ENCODE results near the gene MPND. TPM values are rescaled to one million over a fixed set of nuclear protein-coding genes. Genes with fewer than 3 reads are reported as not detected.

Gene MPND
- total RNA-seq, 3 donors from 2014 or later = 6.1 to 7.7 (median 7.5) TPM

DNA sequence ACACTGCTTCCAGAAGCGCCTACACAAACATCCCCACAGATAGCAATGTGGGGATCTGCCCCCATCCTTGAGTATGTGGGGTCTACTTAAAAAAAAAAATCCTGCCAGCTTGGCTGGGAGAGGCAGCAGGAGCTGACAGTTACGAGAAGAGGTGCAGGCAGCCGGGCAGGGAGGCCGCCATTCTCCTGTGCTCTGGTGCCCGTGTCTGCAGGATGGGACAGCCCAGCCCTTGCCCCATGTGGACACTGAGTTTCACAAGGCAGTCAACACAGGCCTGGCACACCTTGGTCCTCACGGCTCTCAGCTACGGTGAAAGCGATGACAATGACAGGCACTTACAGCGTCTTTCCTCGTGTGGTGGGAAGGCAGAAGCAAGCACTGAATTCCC lies 24.0 kb downstream of the MPND start:
- Histone ChIP-seq H3K4me3 (no peak overlapping the region), H3K4me1 (peaks cover 21 to 39% of the 10 kb centered on the region in 2 donors), H3K27me3 (no peaks in the 10 kb centered on the region), H3K36me3 (no peaks in the 10 kb centered on the region), H3K27ac (peak overlapping the region; percentile 82 to 92), H3K9me3 (no peaks in the 10 kb centered on the region)
- intact Hi-C loops (cut with DNase I; ENCODE audit: low total_unique reads) = loop anchor here (1.0 to 10.0 kb wide), 3 partner anchors 39 to 1357 kb away; partner anchors contain the start of genes CATSPERD and LONP1
- TF ChIP-seq POLR2A (IDR thresholded peaks at IDR 0.05) = no peak
- TF ChIP-seq, protein P1, sequence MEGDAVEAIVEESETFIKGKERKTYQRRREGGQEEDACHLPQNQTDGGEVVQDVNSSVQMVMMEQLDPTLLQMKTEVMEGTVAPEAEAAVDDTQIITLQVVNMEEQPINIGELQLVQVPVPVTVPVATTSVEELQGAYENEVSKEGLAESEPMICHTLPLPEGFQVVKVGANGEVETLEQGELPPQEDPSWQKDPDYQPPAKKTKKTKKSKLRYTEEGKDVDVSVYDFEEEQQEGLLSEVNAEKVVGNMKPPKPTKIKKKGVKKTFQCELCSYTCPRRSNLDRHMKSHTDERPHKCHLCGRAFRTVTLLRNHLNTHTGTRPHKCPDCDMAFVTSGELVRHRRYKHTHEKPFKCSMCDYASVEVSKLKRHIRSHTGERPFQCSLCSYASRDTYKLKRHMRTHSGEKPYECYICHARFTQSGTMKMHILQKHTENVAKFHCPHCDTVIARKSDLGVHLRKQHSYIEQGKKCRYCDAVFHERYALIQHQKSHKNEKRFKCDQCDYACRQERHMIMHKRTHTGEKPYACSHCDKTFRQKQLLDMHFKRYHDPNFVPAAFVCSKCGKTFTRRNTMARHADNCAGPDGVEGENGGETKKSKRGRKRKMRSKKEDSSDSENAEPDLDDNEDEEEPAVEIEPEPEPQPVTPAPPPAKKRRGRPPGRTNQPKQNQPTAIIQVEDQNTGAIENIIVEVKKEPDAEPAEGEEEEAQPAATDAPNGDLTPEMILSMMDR (IDR thresholded peaks at IDR 0.05) = no peak
- TF ChIP-seq POLR2AphosphoS5 (IDR thresholded peaks at IDR 0.05) = no peak
- no peak for DNase-seq (ENCODE audit: low spot score in 2 of 2)

DNA sequence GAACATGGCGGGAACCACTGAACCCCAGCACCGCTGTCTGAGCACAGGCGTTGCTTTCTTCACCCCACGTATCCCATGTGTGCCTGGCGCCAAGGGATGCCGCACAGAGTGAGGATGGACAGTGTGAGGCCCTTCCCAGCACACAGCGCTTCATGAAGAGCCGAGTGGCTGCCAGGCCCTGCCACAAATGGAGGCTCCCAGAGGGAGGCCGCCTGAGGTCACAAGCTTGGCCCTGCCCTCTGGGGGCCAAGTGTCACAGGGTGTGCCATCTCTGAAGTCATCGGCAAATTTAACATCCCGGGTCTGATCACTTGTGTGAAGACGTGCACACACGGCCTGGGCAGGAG lies 24.4 kb downstream of the MPND start:
- Histone ChIP-seq H3K27me3 (no peaks in the 10 kb centered on the region), H3K27ac (peak overlapping the region; percentile 82 to 92), H3K36me3 (no peaks in the 10 kb centered on the region), H3K4me3 (peak overlapping the region in 1 of 3 donors; percentile 62), H3K4me1 (peaks cover 21 to 42% of the 10 kb centered on the region in 2 donors), H3K9me3 (no peaks in the 10 kb centered on the region)
- intact Hi-C loops (cut with DNase I; ENCODE audit: low total_unique reads) = loop anchor here (1.0 to 10.0 kb wide), 3 partner anchors 39 to 1357 kb away; partner anchors contain the start of genes CATSPERD and LONP1
- no peak for DNase-seq (ENCODE audit: low spot score in 2 of 2)
- TF ChIP-seq, protein P1 (IDR thresholded peaks at IDR 0.05) = no peak
- no peak for TF ChIP-seq POLR2A (IDR thresholded peaks at IDR 0.05)
- no peak for TF ChIP-seq POLR2AphosphoS5 (IDR thresholded peaks at IDR 0.05)

DNA sequence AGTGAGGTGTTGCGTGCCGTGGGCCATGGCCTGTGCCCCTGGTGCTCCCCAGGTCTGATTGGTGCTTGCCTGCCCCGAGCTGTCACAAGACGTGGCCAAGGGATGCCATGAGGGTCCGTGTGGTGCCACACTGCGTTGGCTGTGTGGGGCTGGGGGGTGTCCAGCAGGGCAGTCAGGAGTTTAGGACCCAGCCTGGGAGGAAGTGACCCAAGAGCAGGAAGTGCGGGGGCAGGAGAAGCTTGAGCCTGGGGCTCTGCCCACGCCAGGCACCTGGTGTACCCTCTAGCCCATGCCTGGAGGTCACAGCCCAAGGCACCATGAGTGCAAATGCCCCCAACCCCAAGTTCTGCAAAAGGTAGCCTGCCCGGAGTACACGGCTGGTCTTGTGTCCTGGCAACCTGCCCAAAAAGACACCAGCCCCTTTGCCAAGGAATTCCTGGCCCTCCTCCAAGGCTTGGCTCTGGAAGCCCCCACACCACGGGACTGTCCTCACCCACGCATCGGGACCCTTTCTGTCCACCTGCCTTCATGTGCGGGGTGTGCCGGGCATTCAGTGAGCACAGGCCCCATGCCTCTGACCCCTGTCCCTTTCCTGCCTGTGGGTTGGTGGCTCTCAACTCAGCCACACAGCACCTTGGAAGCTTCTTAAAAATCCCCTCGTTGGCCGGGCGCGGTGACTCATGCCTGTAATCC lies 24.9 kb downstream of the MPND start:
- H3K36me3 ChIP-seq = no peaks in the 10 kb centered on the region
- H3K27me3 ChIP-seq = no peaks in the 10 kb centered on the region
- H3K4me1 ChIP-seq = peaks cover 25 to 47% of the 10 kb centered on the region in 2 donors
- no peak for DNase-seq (ENCODE audit: low spot score in 2 of 2)
- H3K27ac ChIP-seq = peak overlapping the region; percentile 82 to 92
- H3K9me3 ChIP-seq = no peaks in the 10 kb centered on the region
- TF ChIP-seq POLR2A (IDR thresholded peaks at IDR 0.05) = no peak
- TF ChIP-seq, protein P1 (IDR thresholded peaks at IDR 0.05) = no peak
- no peak for TF ChIP-seq POLR2AphosphoS5 (IDR thresholded peaks at IDR 0.05)
- intact Hi-C loops (cut with DNase I; ENCODE audit: low total_unique reads) = loop anchor here (10.0 kb wide), 2 partner anchors 103 to 1357 kb away; partner anchors contain the start of genes CATSPERD and LONP1
- peak overlapping the region in 1 of 3 donors; percentile 62 for H3K4me3 ChIP-seq

DNA sequence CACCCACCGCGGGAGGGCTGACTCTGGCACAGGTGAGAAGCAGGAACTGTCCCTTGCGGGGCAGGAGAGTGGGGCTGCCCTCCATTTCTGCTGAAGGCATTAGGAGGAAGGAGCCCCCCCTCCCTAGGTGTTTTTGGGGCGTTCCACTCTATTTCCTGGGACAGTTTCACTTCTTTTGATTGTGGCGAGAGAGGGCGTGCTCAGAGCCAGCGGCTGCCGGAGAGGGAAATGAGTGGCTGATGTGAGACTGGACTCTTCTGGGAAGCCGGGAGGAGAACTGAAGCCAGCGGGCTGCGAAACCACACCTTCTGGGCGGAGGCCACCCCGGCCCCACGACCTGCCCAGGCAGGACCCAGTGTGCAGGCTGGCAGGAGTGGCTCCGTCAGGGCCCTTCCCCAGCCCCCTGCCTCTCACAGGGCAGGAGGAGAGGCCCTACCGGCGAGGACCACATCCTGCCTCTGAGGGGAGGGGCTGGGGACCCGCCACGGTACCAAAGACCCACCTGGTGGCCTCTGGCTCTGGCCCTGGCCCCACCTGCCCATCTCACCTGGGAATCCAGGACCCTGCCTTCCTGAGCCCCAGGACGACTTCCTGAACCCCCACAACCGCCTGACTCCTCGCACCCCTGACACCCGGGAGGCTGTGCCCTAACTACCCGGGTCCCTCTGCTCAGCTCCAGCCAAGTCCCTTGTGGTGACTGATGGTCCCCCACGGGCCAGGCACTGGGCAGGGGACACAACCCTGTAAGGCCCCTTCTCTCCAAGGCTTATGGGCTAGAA lies 25.9 kb downstream of the MPND start:
- Histone ChIP-seq H3K4me1 (peaks cover 33 to 58% of the 10 kb centered on the region in 2 donors), H3K9me3 (no peaks in the 10 kb centered on the region), H3K4me3 (peak overlapping the region; percentile 9 to 62 (median 41)), H3K36me3 (no peaks in the 10 kb centered on the region), H3K27me3 (no peaks in the 10 kb centered on the region), H3K27ac (peak overlapping the region; percentile 82 to 92)
- intact Hi-C loops (cut with DNase I; ENCODE audit: low total_unique reads) = loop anchor here (10.0 kb wide), 2 partner anchors 104 to 1356 kb away; partner anchors contain the start of genes CATSPERD and LONP1
- DNase-seq (ENCODE audit: low spot score in 2 of 2) = peak; percentile 65 to 66
- TF ChIP-seq, protein P1 (IDR thresholded peaks at IDR 0.05) = no peak
- TF ChIP-seq POLR2A (IDR thresholded peaks at IDR 0.05) = no peak
- TF ChIP-seq POLR2AphosphoS5 (IDR thresholded peaks at IDR 0.05) = no peak
